Measurements from ENCODE around the gene PDE9A. TPM values are rescaled to one million over a fixed set of nuclear protein-coding genes. Genes with fewer than 3 reads are reported as not detected.

Gene PDE9A
- total RNA-seq, 4 donors from 2014 or later, result 6.9 to 13.0 (median 11.1) TPM

DNA sequence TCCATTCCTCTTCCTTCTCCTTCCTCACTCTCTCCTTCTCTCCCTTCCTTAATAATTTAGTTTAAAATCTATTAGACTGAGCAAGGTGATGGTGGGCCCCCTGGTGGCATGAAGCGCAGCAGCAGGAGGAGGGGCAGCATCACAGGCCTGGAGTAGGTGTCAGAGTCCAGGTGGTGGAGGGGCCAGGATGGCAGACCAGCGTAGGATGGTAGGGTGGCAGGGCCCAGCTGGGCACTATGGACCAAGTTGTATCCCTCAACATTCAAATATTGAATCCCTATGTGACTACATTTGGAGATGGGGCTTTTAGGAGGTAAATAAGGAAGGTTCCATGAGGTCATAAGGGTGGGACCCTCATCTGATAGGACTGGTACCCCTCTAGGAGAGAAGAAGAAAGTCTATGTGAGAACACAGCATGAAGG is 164.9 kb downstream of the PDE9A start:
- TF ChIP-seq POLR2A (IDR thresholded peaks at IDR 0.05), result no peak
- TF ChIP-seq, protein P1, sequence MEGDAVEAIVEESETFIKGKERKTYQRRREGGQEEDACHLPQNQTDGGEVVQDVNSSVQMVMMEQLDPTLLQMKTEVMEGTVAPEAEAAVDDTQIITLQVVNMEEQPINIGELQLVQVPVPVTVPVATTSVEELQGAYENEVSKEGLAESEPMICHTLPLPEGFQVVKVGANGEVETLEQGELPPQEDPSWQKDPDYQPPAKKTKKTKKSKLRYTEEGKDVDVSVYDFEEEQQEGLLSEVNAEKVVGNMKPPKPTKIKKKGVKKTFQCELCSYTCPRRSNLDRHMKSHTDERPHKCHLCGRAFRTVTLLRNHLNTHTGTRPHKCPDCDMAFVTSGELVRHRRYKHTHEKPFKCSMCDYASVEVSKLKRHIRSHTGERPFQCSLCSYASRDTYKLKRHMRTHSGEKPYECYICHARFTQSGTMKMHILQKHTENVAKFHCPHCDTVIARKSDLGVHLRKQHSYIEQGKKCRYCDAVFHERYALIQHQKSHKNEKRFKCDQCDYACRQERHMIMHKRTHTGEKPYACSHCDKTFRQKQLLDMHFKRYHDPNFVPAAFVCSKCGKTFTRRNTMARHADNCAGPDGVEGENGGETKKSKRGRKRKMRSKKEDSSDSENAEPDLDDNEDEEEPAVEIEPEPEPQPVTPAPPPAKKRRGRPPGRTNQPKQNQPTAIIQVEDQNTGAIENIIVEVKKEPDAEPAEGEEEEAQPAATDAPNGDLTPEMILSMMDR (IDR thresholded peaks at IDR 0.05), result peak; percentile 57 to 92 (median 82)
- intact Hi-C loops (cut with DNase I), result loop anchor here (5.0 kb wide), 2 partner anchors 166 to 226 kb away; partner anchors contain the start of gene PDE9A
- H3K27me3 ChIP-seq, result no peaks in the 10 kb centered on the region
- H3K4me1 ChIP-seq, result no peaks in the 10 kb centered on the region
- H3K9me3 ChIP-seq, result no peaks in the 10 kb centered on the region
- DNase-seq, result peak; percentile 69 to 76
- H3K4me3 ChIP-seq (replicated peaks in 1 of 3), result no peak overlapping the region
- no peaks in the 10 kb centered on the region for H3K36me3 ChIP-seq
- no peak overlapping the region for H3K27ac ChIP-seq
- 36 to 42% methylated on average over 2 of the region's 2 CpGs for WGBS, 2 donors

DNA sequence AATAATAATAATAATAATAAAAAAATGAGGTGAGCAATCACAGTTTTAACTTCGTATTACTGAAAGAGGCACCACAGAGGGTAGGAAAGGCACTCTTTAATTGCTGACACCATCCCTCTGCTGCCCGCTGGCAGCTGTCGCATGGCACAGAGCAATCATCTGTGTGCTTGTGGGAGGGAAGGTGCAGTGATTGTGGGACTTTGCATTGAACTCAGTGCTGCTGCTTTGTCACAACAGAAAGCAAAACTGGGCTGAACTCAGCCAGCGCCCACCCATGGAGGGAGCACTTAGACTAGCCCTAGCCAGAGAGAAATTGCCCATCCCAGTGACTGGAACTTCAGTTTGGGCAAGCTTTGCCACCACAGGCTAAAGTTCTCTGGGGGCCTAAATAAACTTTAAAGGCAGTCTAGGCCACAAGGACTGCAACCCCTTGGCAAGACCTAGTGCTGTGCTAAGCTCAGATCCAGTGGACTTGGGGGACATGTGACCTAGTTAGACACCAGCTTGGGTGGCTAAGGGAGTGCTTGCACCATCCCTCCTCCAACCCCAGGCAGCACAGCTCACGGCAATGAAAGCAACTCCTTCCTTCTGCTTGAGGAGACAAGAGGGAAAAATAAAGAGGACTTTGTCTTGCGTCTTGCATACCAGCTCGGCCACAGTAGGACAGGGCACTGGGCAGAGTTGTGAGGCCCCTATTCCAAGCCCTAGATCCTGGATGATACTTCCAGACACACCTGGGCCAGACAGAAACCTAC is 166.6 kb downstream of the PDE9A start:
- Histone ChIP-seq H3K27me3 (no peaks in the 10 kb centered on the region), H3K9me3 (no peaks in the 10 kb centered on the region), H3K36me3 (no peaks in the 10 kb centered on the region), H3K4me3 (replicated peaks in 1 of 3) (no peak overlapping the region), H3K4me1 (no peaks in the 10 kb centered on the region), H3K27ac (no peak overlapping the region)
- TF ChIP-seq POLR2A (IDR thresholded peaks at IDR 0.05), result no peak
- TF ChIP-seq, protein P1 (IDR thresholded peaks at IDR 0.05), result no peak
- intact Hi-C loops (cut with DNase I), result loop anchor here (5.0 kb wide), 2 partner anchors 168 to 228 kb away; partner anchors contain the start of gene PDE9A
- WGBS, 2 donors, result 81 to 91% methylated on average over 7 of the region's 7 CpGs
- peak in 1 of 2 donors; percentile 12 for DNase-seq

DNA sequence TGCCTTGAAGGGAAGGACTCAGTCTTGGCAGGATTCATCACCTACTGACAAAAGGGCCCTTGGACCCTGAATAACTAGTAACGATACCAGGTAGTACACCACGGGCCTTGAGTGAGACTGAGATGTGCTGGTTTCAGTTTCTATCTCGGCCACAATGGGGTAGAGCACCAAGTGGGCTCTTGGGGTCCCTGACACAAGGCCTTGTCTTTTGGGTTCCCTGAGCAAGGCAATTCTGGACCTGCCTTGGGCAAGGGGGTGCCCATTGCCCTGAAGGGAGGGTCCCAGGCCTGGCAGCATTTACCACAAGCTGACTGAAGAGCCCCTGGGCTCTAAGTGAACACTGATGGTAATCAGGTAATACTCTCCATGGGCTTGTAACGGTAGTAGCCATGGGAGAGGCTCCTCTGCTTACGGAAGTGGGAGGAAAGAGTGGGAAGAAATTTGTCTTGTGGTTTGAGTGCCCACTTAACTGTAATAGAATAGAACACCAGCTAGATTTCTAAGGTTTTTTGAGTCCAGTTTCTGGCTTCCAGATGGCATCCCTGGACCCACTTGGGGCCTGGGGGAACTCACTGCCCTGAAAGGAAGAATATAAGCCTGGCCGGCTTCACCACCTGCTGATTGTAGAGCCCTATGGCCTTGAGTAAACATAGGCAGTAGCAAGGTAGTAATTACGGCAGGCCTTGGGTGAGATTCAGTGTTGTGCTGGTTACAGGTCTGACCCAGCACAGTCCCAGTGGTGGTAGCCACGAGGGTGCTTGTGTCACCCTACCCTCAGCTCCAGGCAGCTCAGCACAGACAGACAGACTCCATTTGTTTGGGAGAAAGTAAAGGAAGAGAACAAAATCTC is 167.4 kb downstream of the PDE9A start:
- Histone ChIP-seq H3K27ac (no peak overlapping the region), H3K27me3 (no peaks in the 10 kb centered on the region), H3K36me3 (no peaks in the 10 kb centered on the region), H3K9me3 (no peaks in the 10 kb centered on the region), H3K4me1 (no peaks in the 10 kb centered on the region), H3K4me3 (replicated peaks in 1 of 3) (no peak overlapping the region)
- no peak for TF ChIP-seq POLR2A (IDR thresholded peaks at IDR 0.05)
- TF ChIP-seq, protein P1 (IDR thresholded peaks at IDR 0.05), result no peak
- DNase-seq, result no peak
- intact Hi-C loops (cut with DNase I), result no loop called here
- WGBS, 2 donors, result 88 to 90% methylated on average over 6 to 8 of the region's 8 CpGs

Other genes starting within 250 kb of the PDE9A start
- gene UBASH3A, start 249.7 kb upstream of the PDE9A start, total RNA-seq, result 1 to 10 TPM in 1 of 4 donors, under 1 TPM in 2, not detected in 1; 0.54 to 1.3 (median 0.81) TPM
- 1 to 10 TPM; 2.7 to 3.7 (median 3.0) TPM for gene RSPH1, start 157.4 kb upstream of the PDE9A start, total RNA-seq
- 10 to 100 TPM; 26.1 to 37.9 (median 34.9) TPM for gene SLC37A1, start 139.8 kb upstream of the PDE9A start, total RNA-seq
- gene WDR4, start 225.9 kb downstream of the PDE9A start, total RNA-seq, result 10 to 100 TPM in 2 of 4 donors, 1 to 10 TPM in 2; 8.1 to 13.2 (median 10.9) TPM
- 10 to 100 TPM; 51.9 to 61.8 (median 55.2) TPM for gene NDUFV3, start 239.7 kb downstream of the PDE9A start, total RNA-seq